Measurements from ENCODE around the gene NUF2. TPM values are rescaled to one million over a fixed set of nuclear protein-coding genes. Genes with fewer than 3 reads are reported as not detected.
A peak's percentile ranks its signal among the peaks of the same experiment; 100 is the strongest.

Gene NUF2
- total and polyA plus RNA-seq, 4 donors, result 0.80 to 31.6 (median 1.0) TPM; not detected in 1

DNA sequence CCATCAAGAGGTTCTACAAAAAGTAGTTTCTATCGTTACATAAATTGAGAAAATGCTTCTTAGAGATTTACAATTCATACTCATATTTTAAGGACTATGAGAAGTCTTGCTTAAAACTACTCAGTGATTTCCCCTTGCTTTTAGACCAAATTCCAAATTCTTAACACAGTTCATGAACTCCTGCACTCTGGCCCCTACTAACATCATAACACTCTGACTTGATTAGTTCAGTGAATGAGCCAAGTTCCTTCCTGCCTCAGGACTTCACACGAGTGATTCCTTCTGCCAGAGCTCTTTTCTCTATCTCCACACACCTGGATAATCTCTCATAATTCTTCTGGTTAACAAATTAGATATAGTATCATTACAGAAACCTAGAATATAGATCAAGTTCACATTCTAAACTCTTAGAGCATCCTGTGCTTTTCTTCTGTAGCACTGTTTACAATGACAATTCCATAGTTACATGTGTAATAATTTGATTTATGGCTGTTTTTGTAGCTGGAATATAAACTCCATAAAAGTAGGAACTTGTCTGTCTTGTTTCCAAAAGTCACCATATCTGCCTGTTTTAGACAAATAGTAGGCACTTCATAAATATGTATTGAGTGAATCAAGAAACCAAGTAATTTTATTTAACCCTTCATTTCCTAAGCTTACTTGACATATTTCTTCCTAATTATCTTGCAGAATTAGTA lies 59.9 kb downstream of the NUF2 start:
- no peak overlapping the region for H3K4me3 ChIP-seq (ENCODE audit: low read depth in 1 of 3, low read length in 3 of 3)
- DNase-seq (ENCODE audit: low spot score), result no peak
- TF ChIP-seq, protein P1, sequence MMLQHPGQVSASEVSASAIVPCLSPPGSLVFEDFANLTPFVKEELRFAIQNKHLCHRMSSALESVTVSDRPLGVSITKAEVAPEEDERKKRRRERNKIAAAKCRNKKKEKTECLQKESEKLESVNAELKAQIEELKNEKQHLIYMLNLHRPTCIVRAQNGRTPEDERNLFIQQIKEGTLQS (IDR thresholded peaks at IDR 0.05), result no peak
- TF ChIP-seq RXRA (IDR thresholded peaks at IDR 0.05), result peak; percentile 45 to 60
- no peak for TF ChIP-seq JUND (IDR thresholded peaks at IDR 0.05)
- TF ChIP-seq SP1 (IDR thresholded peaks at IDR 0.05), result no peak
- peak; percentile 40 to 49 for TF ChIP-seq HNF4A (conservative IDR thresholded peaks at IDR 0.05)
- peak; percentile 72 for TF ChIP-seq NR2F2 (IDR thresholded peaks at IDR 0.05)
- H3K36me3 ChIP-seq (ENCODE audit: control insufficient read depth in 4 of 4, insufficient read depth in 3 of 4, low read depth in 1 of 4, low read length in 3 of 4), result no peaks in the 10 kb centered on the region
- H3K27ac ChIP-seq (ENCODE audit: low read depth in 1 of 2, low read length in 2 of 2), result no peak overlapping the region
- 21% methylated on average over 2 of the region's 2 CpGs for WGBS
- H3K9ac ChIP-seq (ENCODE audit: low read depth in 1 of 2, low read length in 2 of 2), result no peak overlapping the region
- H3K9me3 ChIP-seq (ENCODE audit: control insufficient read depth in 4 of 4, low read length in 3 of 4), result no peaks in the 10 kb centered on the region
- no peaks in the 10 kb centered on the region for H3K27me3 ChIP-seq (ENCODE audit: control insufficient read depth in 4 of 4, insufficient read depth in 4 of 4, low read length in 3 of 4)
- peaks cover 0 to 7% (median 2%) of the 10 kb centered on the region in 4 donors for H3K4me1 ChIP-seq (ENCODE audit: control insufficient read depth in 4 of 4, insufficient read depth in 4 of 4, low read length in 3 of 4)

GRCh38 chr1:163382395-163382794 lies 60.6 kb downstream of the NUF2 start:
- Histone ChIP-seq H3K4me3 (ENCODE audit: low read depth in 1 of 3, low read length in 3 of 3) (no peak overlapping the region), H3K9ac (ENCODE audit: low read depth in 1 of 2, low read length in 2 of 2) (no peak overlapping the region), H3K27me3 (ENCODE audit: control insufficient read depth in 4 of 4, insufficient read depth in 4 of 4, low read length in 3 of 4) (no peaks in the 10 kb centered on the region), H3K27ac (ENCODE audit: low read depth in 1 of 2, low read length in 2 of 2) (no peak overlapping the region), H3K4me1 (ENCODE audit: control insufficient read depth in 4 of 4, insufficient read depth in 4 of 4, low read length in 3 of 4) (peaks cover 0 to 7% (median 2%) of the 10 kb centered on the region in 4 donors), H3K36me3 (ENCODE audit: control insufficient read depth in 4 of 4, insufficient read depth in 3 of 4, low read depth in 1 of 4, low read length in 3 of 4) (no peaks in the 10 kb centered on the region), H3K9me3 (ENCODE audit: control insufficient read depth in 4 of 4, low read length in 3 of 4) (no peaks in the 10 kb centered on the region)
- TF ChIP-seq YY1 (IDR thresholded peaks at IDR 0.05), result no peak
- no peak for TF ChIP-seq FOXA2 (IDR thresholded peaks at IDR 0.05)
- no peak for TF ChIP-seq RXRA (IDR thresholded peaks at IDR 0.05)
- TF ChIP-seq, protein P2, sequence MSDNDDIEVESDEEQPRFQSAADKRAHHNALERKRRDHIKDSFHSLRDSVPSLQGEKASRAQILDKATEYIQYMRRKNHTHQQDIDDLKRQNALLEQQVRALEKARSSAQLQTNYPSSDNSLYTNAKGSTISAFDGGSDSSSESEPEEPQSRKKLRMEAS (IDR thresholded peaks at IDR 0.05), result no peak
- no peak for TF ChIP-seq HNF4A (conservative IDR thresholded peaks at IDR 0.05)
- no peak for TF ChIP-seq GABPA (IDR thresholded peaks at IDR 0.05 in 1 of 2, conservative IDR thresholded peaks at IDR 0.05 in 1 of 2)
- no peak for TF ChIP-seq EGR1 (IDR thresholded peaks at IDR 0.05; ENCODE audit: low read depth in 2 of 2)
- TF ChIP-seq, protein P1 (IDR thresholded peaks at IDR 0.05), result no peak
- 42% methylated on average over 4 of the region's 4 CpGs for WGBS
- no peak for DNase-seq (ENCODE audit: low spot score)

DNA sequence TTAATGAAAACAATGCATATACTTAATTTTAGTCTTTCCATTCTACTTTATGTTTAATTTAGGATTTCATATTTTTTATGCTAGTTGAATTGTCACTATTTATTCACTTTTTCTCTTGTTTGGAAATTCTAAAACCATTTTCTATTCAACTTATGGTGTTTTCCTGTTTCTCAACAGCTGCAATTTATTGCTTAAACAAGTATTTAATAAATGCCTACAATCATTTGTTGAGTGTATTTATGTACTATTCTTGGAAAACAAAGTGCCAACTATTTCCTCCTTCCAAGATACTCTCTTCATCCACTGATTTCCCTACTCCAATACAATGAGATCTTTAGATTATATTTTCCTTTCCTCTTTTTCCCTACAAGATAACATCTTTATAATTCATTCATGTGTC lies 65.4 kb downstream of the NUF2 start:
- Histone ChIP-seq H3K27ac (ENCODE audit: low read depth in 1 of 2, low read length in 2 of 2) (no peak overlapping the region), H3K9ac (ENCODE audit: low read depth in 1 of 2, low read length in 2 of 2) (no peak overlapping the region), H3K27me3 (ENCODE audit: control insufficient read depth in 4 of 4, insufficient read depth in 4 of 4, low read length in 3 of 4) (peaks cover 0 to 3% (median 0%) of the 10 kb centered on the region in 4 donors), H3K9me3 (ENCODE audit: control insufficient read depth in 4 of 4, low read length in 3 of 4) (no peaks in the 10 kb centered on the region), H3K36me3 (ENCODE audit: control insufficient read depth in 4 of 4, insufficient read depth in 3 of 4, low read depth in 1 of 4, low read length in 3 of 4) (no peaks in the 10 kb centered on the region), H3K4me3 (ENCODE audit: low read depth in 1 of 3, low read length in 3 of 3) (no peak overlapping the region), H3K4me1 (ENCODE audit: control insufficient read depth in 4 of 4, insufficient read depth in 4 of 4, low read length in 3 of 4) (peaks cover 0 to 2% (median 0%) of the 10 kb centered on the region in 4 donors)
- no peak for DNase-seq (ENCODE audit: low spot score)
- TF ChIP-seq TAF1 (conservative IDR thresholded peaks at IDR 0.05), result no peak
- no peak for TF ChIP-seq CTCF (IDR thresholded peaks at IDR 0.05; ENCODE audit: low read depth, low read length, missing input control)
- no peak for TF ChIP-seq EGR1 (IDR thresholded peaks at IDR 0.05; ENCODE audit: low read depth in 2 of 2)
- TF ChIP-seq REST (IDR thresholded peaks at IDR 0.05), result no peak
- TF ChIP-seq FOXA1 (IDR thresholded peaks at IDR 0.05), result no peak
- TF ChIP-seq, protein P3, sequence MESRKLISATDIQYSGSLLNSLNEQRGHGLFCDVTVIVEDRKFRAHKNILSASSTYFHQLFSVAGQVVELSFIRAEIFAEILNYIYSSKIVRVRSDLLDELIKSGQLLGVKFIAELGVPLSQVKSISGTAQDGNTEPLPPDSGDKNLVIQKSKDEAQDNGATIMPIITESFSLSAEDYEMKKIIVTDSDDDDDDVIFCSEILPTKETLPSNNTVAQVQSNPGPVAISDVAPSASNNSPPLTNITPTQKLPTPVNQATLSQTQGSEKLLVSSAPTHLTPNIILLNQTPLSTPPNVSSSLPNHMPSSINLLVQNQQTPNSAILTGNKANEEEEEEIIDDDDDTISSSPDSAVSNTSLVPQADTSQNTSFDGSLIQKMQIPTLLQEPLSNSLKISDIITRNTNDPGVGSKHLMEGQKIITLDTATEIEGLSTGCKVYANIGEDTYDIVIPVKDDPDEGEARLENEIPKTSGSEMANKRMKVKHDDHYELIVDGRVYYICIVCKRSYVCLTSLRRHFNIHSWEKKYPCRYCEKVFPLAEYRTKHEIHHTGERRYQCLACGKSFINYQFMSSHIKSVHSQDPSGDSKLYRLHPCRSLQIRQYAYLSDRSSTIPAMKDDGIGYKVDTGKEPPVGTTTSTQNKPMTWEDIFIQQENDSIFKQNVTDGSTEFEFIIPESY (IDR thresholded peaks at IDR 0.05), result no peak
- TF ChIP-seq RAD21 (IDR thresholded peaks at IDR 0.05), result no peak
- no peak for TF ChIP-seq SP1 (IDR thresholded peaks at IDR 0.05)
- no peak for TF ChIP-seq FOXA2 (IDR thresholded peaks at IDR 0.05)
- TF ChIP-seq, protein P2 (IDR thresholded peaks at IDR 0.05), result no peak
- TF ChIP-seq HNF4G (IDR thresholded peaks at IDR 0.05), result no peak
